HG03521 (cell line): ENCODE results near the gene TRAFD1.

Experiments
- ATAC-seq: cut with Tn5 transposase; IDR thresholded peaks from one replicate; pipeline ENCODE4 v1.9.1; 2021; ENCODE audit warnings: mild to moderate bottlenecking, moderate library complexity; ENCODE audit not compliant: unreplicated experiment

TRAFD1 gene

DNA sequence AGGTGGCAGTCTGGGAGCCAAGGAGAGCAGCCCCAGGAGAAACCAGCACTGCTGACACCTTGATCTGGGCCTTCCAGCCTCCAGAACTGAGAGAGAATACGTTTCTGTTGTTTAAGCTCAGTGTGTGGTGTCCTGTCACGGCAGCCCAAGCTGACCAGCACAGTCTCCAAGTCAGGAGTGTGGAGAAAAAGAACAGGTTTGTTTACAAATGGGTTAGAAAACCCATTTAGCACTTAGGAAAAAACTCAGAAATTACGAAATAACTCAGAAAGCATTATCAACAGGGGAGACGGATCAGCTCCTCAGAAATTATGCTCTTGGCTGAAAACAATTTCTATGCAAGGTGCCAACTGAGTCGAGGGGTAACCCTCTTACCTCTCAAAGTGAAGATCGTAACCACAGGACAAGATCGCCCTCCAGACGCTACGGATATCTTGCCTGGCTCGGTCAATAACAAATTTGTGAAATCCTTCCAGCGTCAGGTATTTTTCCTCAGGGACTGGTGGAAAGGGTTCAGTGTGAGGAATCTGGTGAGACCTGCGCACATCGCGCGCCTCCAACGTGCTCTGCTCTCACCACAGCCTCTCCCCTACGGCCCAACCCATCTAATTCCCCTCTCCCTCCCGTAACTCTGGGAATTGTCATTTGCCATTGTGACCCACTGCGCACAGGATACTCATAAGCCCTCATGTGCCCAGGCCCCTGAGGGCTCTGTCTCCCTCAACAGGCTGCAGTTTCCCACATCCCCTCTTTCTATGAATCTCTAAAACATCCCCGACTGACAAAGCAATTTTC is 50.2 kb downstream of the TRAFD1 start:
- no peak for ATAC-seq

- no peak for ATAC-seq
These were observed 51.1 kb downstream of the TRAFD1 start for GRCh38 chr12:112176321-112177010.

- no peak for ATAC-seq
These were observed 53.4 kb downstream of the TRAFD1 start for GRCh38 chr12:112178796-112179195.

GRCh38 chr12:112179341-112179740 is 54.0 kb downstream of the TRAFD1 start:
- no peak for ATAC-seq

GRCh38 chr12:112179916-112180315 is 54.6 kb downstream of the TRAFD1 start:
- no peak for ATAC-seq

- no peak for ATAC-seq
These were observed 55.1 kb downstream of the TRAFD1 start for GRCh38 chr12:112180422-112180821.

DNA sequence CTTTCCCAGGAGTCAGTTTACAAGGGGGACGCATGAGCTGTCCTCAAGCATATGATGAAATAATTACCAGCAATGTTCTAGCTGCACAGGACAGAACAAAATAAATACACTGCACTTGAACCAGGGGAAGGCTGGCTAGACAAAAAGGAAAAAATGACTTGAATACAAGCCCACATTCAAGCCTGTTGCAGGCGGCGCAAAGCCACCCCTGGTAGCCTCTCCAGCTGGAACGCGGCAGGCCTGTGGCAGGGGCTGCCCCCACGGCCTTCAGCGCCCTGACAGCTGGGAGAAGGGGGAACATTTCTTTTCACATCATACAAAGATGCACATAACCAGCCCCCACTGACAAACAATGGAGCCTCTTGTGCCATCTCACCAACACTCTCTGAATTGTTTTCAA is 57.1 kb downstream of the TRAFD1 start:
- no peak for ATAC-seq

- no peak for ATAC-seq
These were observed 58.0 kb downstream of the TRAFD1 start for GRCh38 chr12:112183141-112184021.

GRCh38 chr12:112184056-112184887 is 58.9 kb downstream of the TRAFD1 start:
- ATAC-seq: no peak

DNA sequence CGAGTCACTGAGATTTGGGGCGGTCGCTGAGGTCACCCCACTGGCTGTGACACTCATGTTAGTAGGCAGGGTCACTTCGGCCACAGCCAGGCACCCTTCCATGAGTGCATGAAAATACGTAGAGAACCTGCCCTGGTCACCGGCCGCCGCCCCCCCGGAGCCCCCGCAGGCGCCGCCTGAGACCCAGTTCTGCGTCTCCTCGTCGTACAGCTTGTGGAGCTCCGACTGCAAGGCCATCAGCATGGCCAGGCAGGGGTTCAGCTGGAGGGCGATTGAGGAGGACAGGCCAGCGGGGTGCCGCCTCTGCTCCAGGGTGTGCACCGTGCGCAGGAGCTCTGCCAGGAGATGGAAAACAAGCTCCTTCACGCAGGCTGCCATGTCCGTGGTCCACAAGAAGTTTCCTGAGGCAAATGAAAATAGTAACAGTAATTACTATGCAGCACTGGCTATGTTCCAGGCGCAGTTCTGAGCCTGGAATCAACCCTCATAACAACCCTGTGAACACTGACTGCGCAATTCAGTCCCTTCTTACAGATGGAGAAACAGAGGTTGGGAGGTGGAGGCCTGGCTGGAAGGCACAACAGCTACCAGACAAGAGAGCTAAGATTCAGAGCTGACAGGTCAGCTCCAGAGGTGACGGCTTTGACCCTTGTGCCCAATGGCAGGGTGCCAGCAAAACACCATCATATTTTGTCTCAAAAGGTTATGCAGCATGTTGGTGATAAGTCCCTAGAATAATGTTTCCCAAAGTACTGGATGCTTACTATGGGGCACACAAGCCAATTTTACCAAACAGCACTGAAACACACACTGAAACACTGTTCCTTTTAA is 59.9 kb downstream of the TRAFD1 start:
- ATAC-seq: no peak

DNA sequence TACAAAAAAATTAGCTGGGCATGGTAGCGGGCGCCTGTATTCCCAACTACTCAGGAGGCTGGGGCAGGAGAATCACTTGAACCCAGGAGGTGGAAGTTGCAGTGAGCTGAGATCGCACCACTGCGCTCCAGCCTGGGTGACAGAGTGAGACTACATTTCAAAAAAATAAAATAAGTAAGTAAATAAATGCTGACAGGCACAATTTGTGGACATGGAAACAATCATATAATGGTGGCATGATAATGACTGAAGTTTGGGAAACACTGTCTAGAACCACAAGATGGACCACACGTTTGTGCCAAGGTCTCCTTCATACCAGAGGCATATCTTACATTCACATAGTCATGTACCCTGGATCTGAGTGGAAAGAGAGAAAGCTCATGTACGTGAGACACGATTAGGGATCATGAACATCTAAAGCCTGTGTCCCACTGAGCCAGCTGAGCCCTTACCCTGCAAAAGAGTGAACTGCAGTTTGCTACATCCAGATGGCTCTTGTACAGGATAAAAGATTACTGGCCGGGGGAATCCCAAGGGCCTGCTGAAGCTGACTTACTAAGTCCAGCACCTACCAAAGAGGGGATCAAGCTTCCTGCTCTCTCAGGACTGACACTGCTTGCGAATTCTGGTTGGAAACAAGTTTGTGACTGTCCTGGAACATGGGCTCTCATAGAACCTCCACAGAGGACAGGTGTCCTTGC is 62.9 kb downstream of the TRAFD1 start:
- no peak for ATAC-seq

- no peak for ATAC-seq
These were observed 65.1 kb downstream of the TRAFD1 start for GRCh38 chr12:112190231-112191025.

GRCh38 chr12:112191201-112191600 is 65.8 kb downstream of the TRAFD1 start:
- ATAC-seq: no peak

GRCh38 chr12:112191840-112192321 is 66.5 kb downstream of the TRAFD1 start:
- ATAC-seq: no peak

GRCh38 chr12:112192475-112192874 is 67.1 kb downstream of the TRAFD1 start:
- ATAC-seq: no peak

- ATAC-seq: no peak
These were observed 69.4 kb downstream of the TRAFD1 start for GRCh38 chr12:112194601-112195247.

GRCh38 chr12:112196196-112196875 is 71.0 kb downstream of the TRAFD1 start:
- ATAC-seq: no peak
